ENCODE results near the gene TMC1. TPM values are rescaled to one million over a fixed set of nuclear protein-coding genes. Genes with fewer than 3 reads are reported as not detected.
"Not testable (repeated sequence)": the region's sequence is repeated elsewhere in the genome, so short reads cannot be mapped to it uniquely, and the experiment has no call there.

TMC1 gene
- polyA plus RNA-seq, 3 donors: 0.16 to 0.55 (median 0.40) TPM

- TF ChIP-seq, protein P1, sequence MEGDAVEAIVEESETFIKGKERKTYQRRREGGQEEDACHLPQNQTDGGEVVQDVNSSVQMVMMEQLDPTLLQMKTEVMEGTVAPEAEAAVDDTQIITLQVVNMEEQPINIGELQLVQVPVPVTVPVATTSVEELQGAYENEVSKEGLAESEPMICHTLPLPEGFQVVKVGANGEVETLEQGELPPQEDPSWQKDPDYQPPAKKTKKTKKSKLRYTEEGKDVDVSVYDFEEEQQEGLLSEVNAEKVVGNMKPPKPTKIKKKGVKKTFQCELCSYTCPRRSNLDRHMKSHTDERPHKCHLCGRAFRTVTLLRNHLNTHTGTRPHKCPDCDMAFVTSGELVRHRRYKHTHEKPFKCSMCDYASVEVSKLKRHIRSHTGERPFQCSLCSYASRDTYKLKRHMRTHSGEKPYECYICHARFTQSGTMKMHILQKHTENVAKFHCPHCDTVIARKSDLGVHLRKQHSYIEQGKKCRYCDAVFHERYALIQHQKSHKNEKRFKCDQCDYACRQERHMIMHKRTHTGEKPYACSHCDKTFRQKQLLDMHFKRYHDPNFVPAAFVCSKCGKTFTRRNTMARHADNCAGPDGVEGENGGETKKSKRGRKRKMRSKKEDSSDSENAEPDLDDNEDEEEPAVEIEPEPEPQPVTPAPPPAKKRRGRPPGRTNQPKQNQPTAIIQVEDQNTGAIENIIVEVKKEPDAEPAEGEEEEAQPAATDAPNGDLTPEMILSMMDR (IDR thresholded peaks at IDR 0.05): no peak
- no peaks in the 10 kb centered on the region for H3K9me3 ChIP-seq (replicated peaks in 1 of 2; ENCODE audit: control insufficient read depth in 1 of 2, insufficient read depth in 1 of 2, low read length in 2 of 2)
- no peak overlapping the region for H3K9ac ChIP-seq (ENCODE audit: insufficient read depth, low read length, poor library complexity, severe bottlenecking)
- H3K27me3 Mint-ChIP-seq (ENCODE audit: low read depth in 3 of 3): peaks cover 0 to 9% (median 5%) of the 10 kb centered on the region in 3 donors
- peak; percentile 31 to 75 (median 70) for DNase-seq
- peak overlapping the region in 1 of 3 experiments; percentile 26 for H3K4me3 ChIP-seq (replicated peaks in 1 of 3; ENCODE audit: low read depth in 2 of 3, low read length in 3 of 3)
- H3K79me2 ChIP-seq (ENCODE audit: insufficient read depth, low read length): no peaks in the 10 kb centered on the region
- peak overlapping the region; percentile 2 for H3K4me2 ChIP-seq (replicated peaks; ENCODE audit: extremely low read depth, low read length, poor library complexity, severe bottlenecking)
- peak overlapping the region; percentile 55 for H2AFZ ChIP-seq (ENCODE audit: insufficient read depth, low read depth, low read length, poor library complexity, severe bottlenecking)
- intact Hi-C loops (cut with micrococcal nuclease): no loop called here
- peak overlapping the region in 1 of 2 donors; percentile 63 for H3K4me3 Mint-ChIP-seq
- no peaks in the 10 kb centered on the region for H3K27me3 ChIP-seq (ENCODE audit: control insufficient read depth in 2 of 2, insufficient read depth in 2 of 2, low read length in 2 of 2)
- WGBS (ENCODE audit: insufficient coverage): 79% methylated on average over 2 of the region's 4 CpGs
- H3K27ac ChIP-seq (ENCODE audit: low read depth in 1 of 2, low read length in 2 of 2): no peak overlapping the region
- H3K36me3 ChIP-seq (replicated peaks in 1 of 2; ENCODE audit: control insufficient read depth in 1 of 2, insufficient read depth in 2 of 2, low read length in 2 of 2): no peaks in the 10 kb centered on the region
- peak overlapping the region; percentile 2 to 91 (median 68) for H3K27ac Mint-ChIP-seq
- H4K20me1 ChIP-seq (ENCODE audit: insufficient read depth, low read length): no peaks in the 10 kb centered on the region
- no peaks in the 10 kb centered on the region for H3K36me3 Mint-ChIP-seq
- peaks cover 0 to 2% (median 0%) of the 10 kb centered on the region in 7 donors for H3K9me3 Mint-ChIP-seq
- H3K4me1 Mint-ChIP-seq: peaks cover 24% of the 10 kb centered on the region
- peaks cover 14 to 25% of the 10 kb centered on the region in 2 donors for H3K4me1 ChIP-seq (ENCODE audit: control insufficient read depth in 1 of 2, insufficient read depth in 2 of 2, low read length in 2 of 2)
These were observed 43.4 kb upstream of the TMC1 start for GRCh38 chr9:72477930-72478518.

- H3K27ac Mint-ChIP-seq: peak overlapping the region in 1 of 7 donors; percentile 23
- H3K4me1 Mint-ChIP-seq: peaks cover 16% of the 10 kb centered on the region
- TF ChIP-seq, protein P1 (IDR thresholded peaks at IDR 0.05): no peak
- no peak overlapping the region for H3K4me2 ChIP-seq (replicated peaks; ENCODE audit: extremely low read depth, low read length, poor library complexity, severe bottlenecking)
- intact Hi-C loops (cut with micrococcal nuclease): no loop called here
- H3K79me2 ChIP-seq (ENCODE audit: insufficient read depth, low read length): no peaks in the 10 kb centered on the region
- no CpG with 5 or more reads among the region's 1 CpG for WGBS (ENCODE audit: insufficient coverage)
- peaks cover 0 to 9% (median 5%) of the 10 kb centered on the region in 3 donors for H3K27me3 Mint-ChIP-seq (ENCODE audit: low read depth in 3 of 3)
- peak overlapping the region; percentile 13 for H2AFZ ChIP-seq (ENCODE audit: insufficient read depth, low read depth, low read length, poor library complexity, severe bottlenecking)
- H3K27me3 ChIP-seq (ENCODE audit: control insufficient read depth in 2 of 2, insufficient read depth in 2 of 2, low read length in 2 of 2): no peaks in the 10 kb centered on the region
- peak in 1 of 3 donors; percentile 9 for DNase-seq
- no peaks in the 10 kb centered on the region for H3K36me3 Mint-ChIP-seq
- peaks cover 9 to 15% of the 10 kb centered on the region in 2 donors for H3K4me1 ChIP-seq (ENCODE audit: control insufficient read depth in 1 of 2, insufficient read depth in 2 of 2, low read length in 2 of 2)
- H3K36me3 ChIP-seq (replicated peaks in 1 of 2; ENCODE audit: control insufficient read depth in 1 of 2, insufficient read depth in 2 of 2, low read length in 2 of 2): no peaks in the 10 kb centered on the region
- no peak overlapping the region for H3K4me3 ChIP-seq (replicated peaks in 1 of 3; ENCODE audit: low read depth in 2 of 3, low read length in 3 of 3)
- H4K20me1 ChIP-seq (ENCODE audit: insufficient read depth, low read length): no peaks in the 10 kb centered on the region
- H3K9me3 ChIP-seq (replicated peaks in 1 of 2; ENCODE audit: control insufficient read depth in 1 of 2, insufficient read depth in 1 of 2, low read length in 2 of 2): no peaks in the 10 kb centered on the region
- peak overlapping the region; percentile 7 to 81 for H3K4me3 Mint-ChIP-seq
- peaks cover 0 to 2% (median 0%) of the 10 kb centered on the region in 7 donors for H3K9me3 Mint-ChIP-seq
- H3K9ac ChIP-seq (ENCODE audit: insufficient read depth, low read length, poor library complexity, severe bottlenecking): no peak overlapping the region
- no peak overlapping the region for H3K27ac ChIP-seq (ENCODE audit: low read depth in 1 of 2, low read length in 2 of 2)
These were observed 42.4 kb upstream of the TMC1 start for GRCh38 chr9:72478966-72479365.

GRCh38 chr9:72480261-72480660 lies 41.1 kb upstream of the TMC1 start:
- H3K9me3 Mint-ChIP-seq; intact Hi-C loops (cut with micrococcal nuclease); H3K27me3 ChIP-seq (ENCODE audit: control insufficient read depth in 2 of 2, insufficient read depth in 2 of 2, low read length in 2 of 2); H3K27ac ChIP-seq (ENCODE audit: low read depth in 1 of 2, low read length in 2 of 2); H3K36me3 Mint-ChIP-seq; DNase-seq; H3K9ac ChIP-seq (ENCODE audit: insufficient read depth, low read length, poor library complexity, severe bottlenecking); H3K79me2 ChIP-seq (ENCODE audit: insufficient read depth, low read length); H3K4me3 Mint-ChIP-seq; H3K9me3 ChIP-seq (replicated peaks in 1 of 2; ENCODE audit: control insufficient read depth in 1 of 2, insufficient read depth in 1 of 2, low read length in 2 of 2); H4K20me1 ChIP-seq (ENCODE audit: insufficient read depth, low read length); H3K4me3 ChIP-seq (replicated peaks in 1 of 3; ENCODE audit: low read depth in 2 of 3, low read length in 3 of 3); H3K27ac Mint-ChIP-seq; H3K4me2 ChIP-seq (replicated peaks; ENCODE audit: extremely low read depth, low read length, poor library complexity, severe bottlenecking); H2AFZ ChIP-seq (ENCODE audit: insufficient read depth, low read depth, low read length, poor library complexity, severe bottlenecking); H3K36me3 ChIP-seq (replicated peaks in 1 of 2; ENCODE audit: control insufficient read depth in 1 of 2, insufficient read depth in 2 of 2, low read length in 2 of 2); H3K27me3 Mint-ChIP-seq (ENCODE audit: low read depth in 3 of 3): not testable (repeated sequence)
- 98% methylated on average over 11 of the region's 25 CpGs for WGBS (ENCODE audit: insufficient coverage)
- peaks cover 9 to 14% of the 10 kb centered on the region in 2 donors for H3K4me1 ChIP-seq (ENCODE audit: control insufficient read depth in 1 of 2, insufficient read depth in 2 of 2, low read length in 2 of 2)
- peaks cover 16% of the 10 kb centered on the region for H3K4me1 Mint-ChIP-seq
